GM23248 (cell line): Measurements from ENCODE around the gene STX8. TPM values are rescaled to one million over a fixed set of nuclear protein-coding genes. Genes with fewer than 3 reads are reported as not detected.

Source experiments
- DNase-seq: peaks from one replicate; pipeline ENCODE4 v3.0.0-alpha.2; 2015
- H2AFZ ChIP-seq: fragments of 200-600 bp; sonication (generic); 2 replicates; pipeline ENCODE4 v1.6.1; 2016; ENCODE audit warnings: antibody characterized with exemption
- H3F3A ChIP-seq: fragments of 200-600 bp; sonication (generic); 2 replicates; pipeline ENCODE4 v1.6.1; 2016; ENCODE audit warnings: mild to moderate bottlenecking, antibody characterized with exemption, mixed run types; ENCODE audit not compliant: insufficient read depth
- H3K27ac ChIP-seq: fragments of 200-600 bp; sonication (generic); 2 replicates; pipeline ENCODE4 v1.5.1; 2016; ENCODE audit warnings: mild to moderate bottlenecking
- H3K27me3 ChIP-seq: fragments of 200-600 bp; sonication (generic); replicated peaks from 2 replicates; pipeline ENCODE4 v1.6.1; 2016; ENCODE audit warnings: mild to moderate bottlenecking; ENCODE audit not compliant: insufficient read depth
- H3K36me3 ChIP-seq: fragments of 200-600 bp; sonication (generic); 2 replicates; pipeline ENCODE4 v1.6.1; 2016; ENCODE audit warnings: low read depth, mild to moderate bottlenecking
- H3K4me1 ChIP-seq: fragments of 200-600 bp; sonication (generic); 2 replicates; pipeline ENCODE4 v1.6.1; 2016; ENCODE audit warnings: mild to moderate bottlenecking; ENCODE audit not compliant: insufficient read depth
- H3K4me2 ChIP-seq: fragments of 200-600 bp; sonication (generic); one replicate; pipeline ENCODE4 v1.6.1; 2016; ENCODE audit warnings: mild to moderate bottlenecking; ENCODE audit not compliant: unreplicated experiment
- H3K4me3 ChIP-seq: fragments of 200-600 bp; sonication (generic); 2 replicates; pipeline ENCODE4 v1.5.1; 2016; ENCODE audit warnings: mild to moderate bottlenecking
- H3K79me2 ChIP-seq: fragments of 200-600 bp; sonication (generic); 2 replicates; pipeline ENCODE4 v1.6.1; 2016; ENCODE audit warnings: mild to moderate bottlenecking; ENCODE audit not compliant: insufficient read depth
- H3K9ac ChIP-seq: fragments of 200-600 bp; sonication (generic); 2 replicates; pipeline ENCODE4 v1.6.1; 2016; ENCODE audit warnings: mild to moderate bottlenecking
- H3K9me2 ChIP-seq: fragments of 200-600 bp; sonication (generic); 2 replicates; pipeline ENCODE4 v1.6.1; 2016; ENCODE audit warnings: mixed run types, mild to moderate bottlenecking, moderate library complexity; ENCODE audit not compliant: insufficient read depth
- H3K9me3 ChIP-seq: fragments of 200-600 bp; sonication (generic); one replicate; pipeline ENCODE4 v1.6.1; 2017; ENCODE audit warnings: low read depth
- H4K20me1 ChIP-seq: fragments of 200-600 bp; sonication (generic); 2 replicates; pipeline ENCODE4 v1.6.0; 2016; ENCODE audit not compliant: insufficient read depth
- EZH2 ChIP-seq: fragments of 200-600 bp; sonication (generic); IDR thresholded peaks from 2 replicates; pipeline ENCODE4 v1.6.1; 2018; ENCODE audit warnings: antibody characterized with exemption, mild to moderate bottlenecking; ENCODE audit not compliant: insufficient read depth, poor library complexity, severe bottlenecking
- EZH2phosphoT487 ChIP-seq: fragments of 200-600 bp; sonication (generic); IDR thresholded peaks from 2 replicates; pipeline ENCODE4 v1.6.1; 2018; ENCODE audit warnings: antibody characterized with exemption, moderate library complexity, mild to moderate bottlenecking, low read depth; ENCODE audit not compliant: insufficient read depth
- WGBS, 2 experiments: methylation state at CpG; one replicate each; pipeline ENCODE4 v1.1.6; 2015 to 2017; ENCODE audit warnings: low lambda C conversion rate in 2 of 2, low coverage in 1 of 2; ENCODE audit errors: missing lambda C conversion rate in 2 of 2; 5-methylcytosine and 5-hydroxymethylcytosine counted together
- in situ Hi-C: fragments of 300-500 bp; cut with MboI; formaldehyde crosslinking; loops from 2 replicates; pipeline ENCODE4 v1.15.0; 2020
- polyA plus RNA-seq: library from polyadenylated mRNA; unstranded; fragments of >200 nt; fragmentation: Nextera tagmentation; extraction: Ambion mirVana; gene quantifications from 2 replicates; pipeline ENCODE4 v1.2.1, GENCODE V29; 2016
- total RNA-seq: library from RNA; depleted of rRNA; stranded (reverse); fragments of >200 nt; shearing (Covaris generic); gene quantifications from 2 replicates; pipeline ENCODE4 v1.2.3, GENCODE V29; 2014

STX8 gene
- total and polyA plus RNA-seq, 2 experiments from 2014 or later, result 40.7 to 84.3 TPM

GRCh38 chr17:9432134-9432885 is 143.3 kb downstream of the STX8 start:
- H4K20me1 ChIP-seq, result no peaks in the 10 kb centered on the region
- no peaks in the 10 kb centered on the region for H3K36me3 ChIP-seq
- peak overlapping the region; percentile 44 for H3K4me2 ChIP-seq
- H3K9ac ChIP-seq, result peak overlapping the region; percentile 18; the same call in 1 of the 2 replicates
- TF ChIP-seq EZH2phosphoT487 (no peak), EZH2 (no peak)
- in situ Hi-C loops, result no loop called here
- WGBS, 2 experiments, result 28% methylated on average over 6 of the region's 6 CpGs
- H3K9me2 ChIP-seq, result no peaks in the 10 kb centered on the region
- H3K27me3 ChIP-seq, result no peaks in the 10 kb centered on the region
- peak overlapping the region; percentile 16 for H3K4me3 ChIP-seq
- no peaks in the 10 kb centered on the region for H3K9me3 ChIP-seq
- DNase-seq, result peak; percentile 36
- peaks cover 19% of the 10 kb centered on the region; the same call in 1 of the 2 replicates for H3K4me1 ChIP-seq
- H3K79me2 ChIP-seq, result no peaks in the 10 kb centered on the region
- H3F3A ChIP-seq, result peaks cover 14% of the 10 kb centered on the region
- peak overlapping the region; percentile 53 for H2AFZ ChIP-seq
- H3K27ac ChIP-seq, result peak overlapping the region; percentile 50

GRCh38 chr17:9431620-9432019 is 144.0 kb downstream of the STX8 start:
- in situ Hi-C loops, result no loop called here
- H3K4me3 ChIP-seq, result no peak overlapping the region

DNA sequence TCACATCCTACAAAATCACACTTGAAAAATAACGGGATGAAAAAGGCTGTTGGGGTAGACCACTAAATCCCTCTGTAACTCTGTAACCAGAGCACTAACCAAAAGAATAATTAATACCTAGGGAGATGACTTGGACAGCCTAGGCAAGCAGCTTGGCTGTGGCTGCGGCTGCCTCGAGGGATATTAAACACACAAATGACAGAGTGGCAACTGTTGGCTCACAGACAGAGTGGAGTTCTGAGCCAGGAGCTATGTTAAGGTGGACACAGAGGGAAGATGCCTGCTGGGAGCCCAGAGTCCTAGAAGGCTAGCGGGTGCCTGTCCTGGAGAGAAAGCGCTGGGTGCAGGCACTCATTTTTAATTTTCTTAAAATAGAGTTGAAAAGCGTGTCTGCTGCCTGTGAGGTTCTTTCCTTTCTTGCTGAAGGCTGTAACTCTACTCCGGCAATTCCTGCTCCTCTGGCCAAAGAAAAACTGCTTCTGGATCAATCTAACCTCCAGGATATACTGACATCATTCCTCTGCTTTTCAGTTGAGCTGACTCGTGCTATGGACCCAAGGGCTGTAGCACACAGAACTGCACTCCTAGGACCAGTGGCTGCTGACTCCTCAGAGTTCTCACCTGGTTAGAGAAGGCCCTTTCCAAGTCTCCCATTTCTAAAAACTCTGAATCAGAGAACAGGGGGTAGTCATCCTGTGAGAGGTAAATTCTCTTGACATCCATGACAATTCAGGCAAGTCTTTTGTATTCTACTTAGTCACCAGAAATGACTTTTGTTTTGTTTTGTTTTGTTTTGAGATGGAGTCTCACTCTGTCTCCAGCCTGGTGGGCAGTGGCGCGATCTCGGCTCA is 147.9 kb downstream of the STX8 start:
- Histone ChIP-seq H3K9me3 (no peaks in the 10 kb centered on the region), H3K9me2 (no peaks in the 10 kb centered on the region), H3K36me3 (no peaks in the 10 kb centered on the region), H3K27me3 (no peaks in the 10 kb centered on the region), H4K20me1 (no peaks in the 10 kb centered on the region), H3K27ac (no peak overlapping the region), H3K9ac (no peak overlapping the region), H3K4me2 (no peak overlapping the region), H3F3A (peaks cover 8% of the 10 kb centered on the region), H3K4me1 (peaks cover 11% of the 10 kb centered on the region; the same call in 1 of the 2 replicates), H2AFZ (no peak overlapping the region), H3K79me2 (no peaks in the 10 kb centered on the region), H3K4me3 (no peak overlapping the region)
- no peak for DNase-seq
- WGBS, 2 experiments, result 51 to 53% methylated on average over 10 to 11 of the region's 11 CpGs
- in situ Hi-C loops, result no loop called here
- TF ChIP-seq EZH2, result no peak

More at GRCh38 chr17:9431620-9432019, 144.0 kb downstream of the STX8 start:
- Histone ChIP-seq H3K9me2 (no peaks in the 10 kb centered on the region), H4K20me1 (no peaks in the 10 kb centered on the region), H3K27me3 (no peaks in the 10 kb centered on the region), H3K9ac (no peak overlapping the region), H3K4me2 (no peak overlapping the region), H2AFZ (no peak overlapping the region), H3K4me1 (peaks cover 19% of the 10 kb centered on the region; the same call in 1 of the 2 replicates), H3K27ac (no peak overlapping the region), H3K36me3 (no peaks in the 10 kb centered on the region), H3K79me2 (no peaks in the 10 kb centered on the region), H3K9me3 (no peaks in the 10 kb centered on the region), H3F3A (peaks cover 14% of the 10 kb centered on the region)
- DNase-seq, result no peak
- TF ChIP-seq EZH2phosphoT487 (no peak), EZH2 (no peak)
- 31 to 35% methylated on average over 2 of the region's 2 CpGs for WGBS, 2 experiments

- in situ Hi-C loops, result no loop called here
- no peak overlapping the region for H2AFZ ChIP-seq
- no peaks in the 10 kb centered on the region for H3K27me3 ChIP-seq
- no peaks in the 10 kb centered on the region for H4K20me1 ChIP-seq
- H3K9ac ChIP-seq, result no peak overlapping the region
- no peak for TF ChIP-seq EZH2
- no peaks in the 10 kb centered on the region for H3K9me3 ChIP-seq
- no peak overlapping the region for H3K27ac ChIP-seq
- H3K4me1 ChIP-seq, result no peaks in the 10 kb centered on the region
- H3K4me2 ChIP-seq, result no peak overlapping the region
- no peak for DNase-seq
- WGBS, 2 experiments, result 93% methylated on average over 8 of the region's 8 CpGs
- H3K79me2 ChIP-seq, result no peaks in the 10 kb centered on the region
- no peaks in the 10 kb centered on the region for H3F3A ChIP-seq
- H3K36me3 ChIP-seq, result no peaks in the 10 kb centered on the region
- no peaks in the 10 kb centered on the region for H3K9me2 ChIP-seq
- no peak overlapping the region for H3K4me3 ChIP-seq
These were observed 151.5 kb downstream of the STX8 start for GRCh38 chr17:9424071-9424640.
